Parathyroid adenoma (tissue), 2 donors: ENCODE results near the gene MAP4K4.

Experiments used
- H2AFZ ChIP-seq: fragments of 300-600 bp; sonication (generic); one replicate; pipeline ENCODE4 v1.7.0; 2017; ENCODE audit warnings: antibody characterized with exemption, mild to moderate bottlenecking
- H3K27ac ChIP-seq: fragments of 300-600 bp; sonication (generic); one replicate; pipeline ENCODE4 v1.7.0; 2017
- H3K27me3 ChIP-seq: fragments of 300-600 bp; sonication (generic); one replicate; pipeline ENCODE4 v1.7.0; 2017; ENCODE audit warnings: low read length; ENCODE audit not compliant: control insufficient read depth, insufficient read depth
- H3K36me3 ChIP-seq: fragments of 300-600 bp; sonication (generic); one replicate; pipeline ENCODE4 v1.7.0; 2017; ENCODE audit warnings: low read length; ENCODE audit not compliant: control insufficient read depth, insufficient read depth
- H3K4me1 ChIP-seq: fragments of 300-600 bp; sonication (generic); one replicate; pipeline ENCODE4 v1.7.0; 2017; ENCODE audit warnings: control low read depth
- H3K4me2 ChIP-seq: fragments of 300-600 bp; sonication (generic); one replicate; pipeline ENCODE4 v1.7.0; 2017; ENCODE audit warnings: low read length
- H3K4me3 ChIP-seq: fragments of 300-600 bp; sonication (generic); one replicate; pipeline ENCODE4 v1.7.0; 2017; ENCODE audit warnings: low read depth, low read length
- H3K79me2 ChIP-seq: fragments of 300-600 bp; sonication (generic); one replicate; pipeline ENCODE4 v1.7.0; 2017; ENCODE audit warnings: control low read depth
- H3K9ac ChIP-seq: fragments of 300-600 bp; sonication (generic); one replicate; pipeline ENCODE4 v1.7.0; 2017; ENCODE audit warnings: mild to moderate bottlenecking
- H3K9me3 ChIP-seq: fragments of 300-600 bp; sonication (generic); one replicate; pipeline ENCODE4 v1.7.0; 2017; ENCODE audit warnings: low read length; ENCODE audit not compliant: control insufficient read depth
- CTCF ChIP-seq: fragments of 300-600 bp; sonication (generic); IDR thresholded peaks from one replicate; pipeline ENCODE4 v1.7.0; 2017; ENCODE audit warnings: antibody characterized with exemption, mild to moderate bottlenecking
- donor health status: primary hyperparathyroidism.

MAP4K4 gene

GRCh38 chr2:101869527-101869926 is 172.0 kb downstream of the MAP4K4 start:
- Histone ChIP-seq H3K36me3 (no peaks in the 10 kb centered on the region), H2AFZ (no peak overlapping the region), H3K4me1 (peaks cover 9% of the 10 kb centered on the region), H3K4me3 (no peak overlapping the region), H3K27me3 (no peaks in the 10 kb centered on the region), H3K79me2 (no peaks in the 10 kb centered on the region), H3K9me3 (no peaks in the 10 kb centered on the region), H3K9ac (no peak overlapping the region), H3K4me2 (no peak overlapping the region), H3K27ac (no peak overlapping the region)
- no peak for TF ChIP-seq CTCF

GRCh38 chr2:101870444-101870843 is 172.9 kb downstream of the MAP4K4 start:
- Histone ChIP-seq H3K27me3 (no peaks in the 10 kb centered on the region), H3K36me3 (no peaks in the 10 kb centered on the region), H3K4me3 (no peak overlapping the region), H3K79me2 (no peaks in the 10 kb centered on the region), H2AFZ (no peak overlapping the region), H3K9me3 (no peaks in the 10 kb centered on the region), H3K9ac (no peak overlapping the region), H3K4me1 (peaks cover 9% of the 10 kb centered on the region), H3K27ac (no peak overlapping the region), H3K4me2 (no peak overlapping the region)
- no peak for TF ChIP-seq CTCF

- TF ChIP-seq CTCF, result no peak
- Histone ChIP-seq H3K4me2 (no peak overlapping the region), H3K4me1 (peaks cover 9% of the 10 kb centered on the region), H3K4me3 (no peak overlapping the region), H3K36me3 (no peaks in the 10 kb centered on the region), H3K9me3 (no peaks in the 10 kb centered on the region), H2AFZ (no peak overlapping the region), H3K79me2 (no peaks in the 10 kb centered on the region), H3K27me3 (no peaks in the 10 kb centered on the region), H3K9ac (no peak overlapping the region), H3K27ac (no peak overlapping the region)
These were observed 174.0 kb downstream of the MAP4K4 start for GRCh38 chr2:101871480-101871879.

GRCh38 chr2:101872480-101872879 is 175.0 kb downstream of the MAP4K4 start:
- Histone ChIP-seq H3K4me3 (no peak overlapping the region), H3K9me3 (no peaks in the 10 kb centered on the region), H3K36me3 (no peaks in the 10 kb centered on the region), H3K79me2 (no peaks in the 10 kb centered on the region), H2AFZ (no peak overlapping the region), H3K27me3 (no peaks in the 10 kb centered on the region), H3K4me2 (no peak overlapping the region), H3K27ac (no peak overlapping the region), H3K9ac (no peak overlapping the region), H3K4me1 (peaks cover 9% of the 10 kb centered on the region)
- no peak for TF ChIP-seq CTCF

GRCh38 chr2:101873543-101873942 is 176.0 kb downstream of the MAP4K4 start:
- H3K4me3 ChIP-seq, result no peak overlapping the region
- H3K4me2 ChIP-seq, result no peak overlapping the region
- H3K36me3 ChIP-seq, result no peaks in the 10 kb centered on the region
- H2AFZ ChIP-seq, result no peak overlapping the region
- TF ChIP-seq CTCF, result no peak
- no peaks in the 10 kb centered on the region for H3K27me3 ChIP-seq
- H3K9me3 ChIP-seq, result no peaks in the 10 kb centered on the region
- H3K9ac ChIP-seq, result no peak overlapping the region
- no peaks in the 10 kb centered on the region for H3K79me2 ChIP-seq
- H3K4me1 ChIP-seq, result peaks cover 9% of the 10 kb centered on the region
- no peak overlapping the region for H3K27ac ChIP-seq
